HL-60 (cell line): ENCODE results near the gene ANKRD44.

Experiments used
- GABPA ChIP-seq: IDR thresholded peaks from 2 replicates; pipeline ENCODE4 v1.6.1; 2012; ENCODE audit warnings: low read depth
- POLR2AphosphoS5 ChIP-seq: IDR thresholded peaks from 2 replicates; pipeline ENCODE4 v1.6.1; 2012; ENCODE audit warnings: low read depth
- REST ChIP-seq: IDR thresholded peaks from 2 replicates; pipeline ENCODE4 v1.6.1; 2012; ENCODE audit warnings: low read depth; ENCODE audit not compliant: insufficient replicate concordance
- SPI1 ChIP-seq: IDR thresholded peaks from 2 replicates; pipeline ENCODE4 v1.6.1; 2012; ENCODE audit warnings: low read depth, mild to moderate bottlenecking, borderline replicate concordance
- TF ChIP-seq, protein P1 (sequence below): IDR thresholded peaks from one replicate; pipeline ENCODE4 v1.5.1; 2011; ENCODE audit warnings: low read length, control low read depth, inconsistent platforms; ENCODE audit not compliant: insufficient read depth

- TF ChIP-seq, protein P1, sequence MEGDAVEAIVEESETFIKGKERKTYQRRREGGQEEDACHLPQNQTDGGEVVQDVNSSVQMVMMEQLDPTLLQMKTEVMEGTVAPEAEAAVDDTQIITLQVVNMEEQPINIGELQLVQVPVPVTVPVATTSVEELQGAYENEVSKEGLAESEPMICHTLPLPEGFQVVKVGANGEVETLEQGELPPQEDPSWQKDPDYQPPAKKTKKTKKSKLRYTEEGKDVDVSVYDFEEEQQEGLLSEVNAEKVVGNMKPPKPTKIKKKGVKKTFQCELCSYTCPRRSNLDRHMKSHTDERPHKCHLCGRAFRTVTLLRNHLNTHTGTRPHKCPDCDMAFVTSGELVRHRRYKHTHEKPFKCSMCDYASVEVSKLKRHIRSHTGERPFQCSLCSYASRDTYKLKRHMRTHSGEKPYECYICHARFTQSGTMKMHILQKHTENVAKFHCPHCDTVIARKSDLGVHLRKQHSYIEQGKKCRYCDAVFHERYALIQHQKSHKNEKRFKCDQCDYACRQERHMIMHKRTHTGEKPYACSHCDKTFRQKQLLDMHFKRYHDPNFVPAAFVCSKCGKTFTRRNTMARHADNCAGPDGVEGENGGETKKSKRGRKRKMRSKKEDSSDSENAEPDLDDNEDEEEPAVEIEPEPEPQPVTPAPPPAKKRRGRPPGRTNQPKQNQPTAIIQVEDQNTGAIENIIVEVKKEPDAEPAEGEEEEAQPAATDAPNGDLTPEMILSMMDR = no peak
- TF ChIP-seq POLR2AphosphoS5 (no peak), REST (no peak), GABPA (no peak), SPI1 (no peak)
Measured at GRCh38 chr2:197286805-197287595, 23.6 kb downstream of the ANKRD44 start.
